Gastrocnemius medialis (tissue), 4 donors: ENCODE results near the gene CCDC134. TPM values are rescaled to one million over a fixed set of nuclear protein-coding genes. Genes with fewer than 3 reads are reported as not detected.

Source experiments
- ATAC-seq, 2 donors: fragments of 150-250 bp; one replicate each; pipeline ENCODE4 v1.9.1; 2016
- DNase-seq, 2 donors: peaks; one replicate each; pipeline ENCODE4 v3.0.0-alpha.2; 2019
- H3K27ac ChIP-seq, 4 donors: fragments of 200-600 bp; sonication (generic); 1 replicate in 1 of 4; 2 replicates in 3 of 4; pipeline ENCODE4 v1.5.1; 2016 to 2018; ENCODE audit warnings: mild to moderate bottlenecking in 2 of 4, moderate library complexity in 1 of 4
- H3K27me3 ChIP-seq, 3 donors: fragments of 200-600 bp; sonication (generic) in 2 of 3; 1 replicate in 1 of 3; 2 replicates in 2 of 3; pipeline versions ENCODE4 v1.5.1 to v1.6.0; 2016 to 2019; ENCODE audit warnings: mild to moderate bottlenecking in 1 of 3, moderate library complexity in 1 of 3
- H3K36me3 ChIP-seq, 2 donors: fragments of 200-600 bp; sonication (generic) in 1 of 2; one replicate each; pipeline ENCODE4 v1.5.1; 2017 to 2018
- H3K4me1 ChIP-seq, 2 donors: fragments of 200-600 bp; sonication (generic) in 1 of 2; one replicate each; pipeline ENCODE4 v1.5.1; 2016 to 2017; ENCODE audit warnings: mild to moderate bottlenecking in 2 of 2
- H3K4me3 ChIP-seq, 4 donors: fragments of 200-600 bp; sonication (generic) in 3 of 4; 1 replicate in 1 of 4; 2 replicates in 3 of 4; pipeline ENCODE4 v1.5.1; 2016 to 2019; ENCODE audit warnings: mild to moderate bottlenecking in 2 of 4
- H3K9me3 ChIP-seq, 3 donors: fragments of 200-600 bp; sonication (generic) in 2 of 3; 1 replicate in 1 of 3; 2 replicates in 2 of 3; pipeline ENCODE4 v1.5.1; 2016 to 2019
- POLR2A ChIP-seq, 2 donors: fragments of 450-650 bp; IDR thresholded peaks; one replicate each; pipeline ENCODE4 v1.6.1; 2017; ENCODE audit warnings: antibody characterized with exemption in 2 of 2, mild to moderate bottlenecking in 2 of 2, moderate library complexity in 2 of 2
- in situ Hi-C, 4 donors: fragments of 200-750 bp; cut with MboI; loops; one replicate each; pipeline versions ENCODE4 v1.15.0 to v1.8.0; 2017; ENCODE audit warnings: low sequenced_read_pairs in 4 of 4
- intact Hi-C: fragments of 100-400 bp; cut with DNase I; formaldehyde crosslinking; loops from one replicate; pipeline ENCODE4 v1.15.1; 2023; ENCODE audit warnings: low total_unique reads
- total RNA-seq, 4 donors: library from RNA; depleted of rRNA; stranded (reverse); fragments of >200 nt; gene quantifications; one replicate each; pipeline versions ENCODE4 v1.1.0 to v1.2.3, GENCODE V29; 2016
- TF ChIP-seq, protein P1 (sequence below), 5 experiments: fragments of 450-650 bp in 3 of 5; fragments of 200-600 bp in 2 of 5; sonication (generic) in 2 of 5; IDR thresholded peaks in 4 of 5; conservative IDR thresholded peaks in 1 of 5; 1 replicate in 4 of 5; 2 replicates in 1 of 5; pipeline ENCODE4 v1.5.1; 2016 to 2019; ENCODE audit warnings: antibody characterized with exemption in 5 of 5, mild to moderate bottlenecking in 3 of 5, moderate library complexity in 3 of 5

CCDC134 gene
- total RNA-seq, 4 donors from 2014 or later = 3.3 to 7.7 (median 6.0) TPM

DNA sequence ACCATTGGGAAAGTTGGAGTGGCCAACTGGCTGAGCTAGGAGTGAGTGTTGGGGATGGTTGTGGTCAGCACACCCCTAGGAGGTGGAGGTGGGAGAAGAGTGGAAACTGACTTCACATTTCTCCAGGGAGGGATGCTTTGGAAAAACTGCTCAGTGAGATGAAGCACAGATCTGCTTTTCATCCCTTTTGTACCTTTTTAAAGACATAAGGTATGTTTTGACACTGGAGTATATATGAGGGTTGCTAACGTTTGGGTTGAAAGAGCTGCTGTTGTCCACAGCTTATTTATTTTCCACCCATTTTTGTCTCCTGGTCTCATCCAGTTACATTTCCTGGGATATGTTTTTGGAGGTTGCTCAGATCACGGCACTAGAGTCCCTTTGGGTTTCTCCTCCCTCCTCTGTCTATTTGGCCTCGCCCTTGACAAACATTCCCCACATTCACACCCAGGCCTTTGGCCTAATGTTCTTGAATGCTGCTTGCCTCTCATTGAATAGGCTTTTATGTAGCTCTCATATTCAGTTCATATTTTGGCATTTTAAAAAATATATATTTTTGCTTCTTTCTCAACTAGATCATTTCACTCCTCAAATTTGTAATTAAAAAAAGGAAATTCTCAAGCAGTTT, 40.7 kb downstream of the CCDC134 start:
- no peaks in the 10 kb centered on the region for H3K36me3 ChIP-seq
- in situ Hi-C loops = no loop called here
- intact Hi-C loops = no loop called here
- ATAC-seq = no peak
- H3K27ac ChIP-seq = peak overlapping the region; percentile 1 to 37 (median 11)
- no peak for DNase-seq
- H3K9me3 ChIP-seq = no peaks in the 10 kb centered on the region
- TF ChIP-seq POLR2A (IDR thresholded peaks at IDR 0.05) = no peak
- TF ChIP-seq, protein P1, sequence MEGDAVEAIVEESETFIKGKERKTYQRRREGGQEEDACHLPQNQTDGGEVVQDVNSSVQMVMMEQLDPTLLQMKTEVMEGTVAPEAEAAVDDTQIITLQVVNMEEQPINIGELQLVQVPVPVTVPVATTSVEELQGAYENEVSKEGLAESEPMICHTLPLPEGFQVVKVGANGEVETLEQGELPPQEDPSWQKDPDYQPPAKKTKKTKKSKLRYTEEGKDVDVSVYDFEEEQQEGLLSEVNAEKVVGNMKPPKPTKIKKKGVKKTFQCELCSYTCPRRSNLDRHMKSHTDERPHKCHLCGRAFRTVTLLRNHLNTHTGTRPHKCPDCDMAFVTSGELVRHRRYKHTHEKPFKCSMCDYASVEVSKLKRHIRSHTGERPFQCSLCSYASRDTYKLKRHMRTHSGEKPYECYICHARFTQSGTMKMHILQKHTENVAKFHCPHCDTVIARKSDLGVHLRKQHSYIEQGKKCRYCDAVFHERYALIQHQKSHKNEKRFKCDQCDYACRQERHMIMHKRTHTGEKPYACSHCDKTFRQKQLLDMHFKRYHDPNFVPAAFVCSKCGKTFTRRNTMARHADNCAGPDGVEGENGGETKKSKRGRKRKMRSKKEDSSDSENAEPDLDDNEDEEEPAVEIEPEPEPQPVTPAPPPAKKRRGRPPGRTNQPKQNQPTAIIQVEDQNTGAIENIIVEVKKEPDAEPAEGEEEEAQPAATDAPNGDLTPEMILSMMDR (IDR thresholded peaks at IDR 0.05 in 4 of 5, conservative IDR thresholded peaks at IDR 0.05 in 1 of 5) = no peak
- no peak overlapping the region for H3K4me3 ChIP-seq
- peaks cover 18 to 46% of the 10 kb centered on the region in 2 donors for H3K4me1 ChIP-seq
- no peaks in the 10 kb centered on the region for H3K27me3 ChIP-seq

DNA sequence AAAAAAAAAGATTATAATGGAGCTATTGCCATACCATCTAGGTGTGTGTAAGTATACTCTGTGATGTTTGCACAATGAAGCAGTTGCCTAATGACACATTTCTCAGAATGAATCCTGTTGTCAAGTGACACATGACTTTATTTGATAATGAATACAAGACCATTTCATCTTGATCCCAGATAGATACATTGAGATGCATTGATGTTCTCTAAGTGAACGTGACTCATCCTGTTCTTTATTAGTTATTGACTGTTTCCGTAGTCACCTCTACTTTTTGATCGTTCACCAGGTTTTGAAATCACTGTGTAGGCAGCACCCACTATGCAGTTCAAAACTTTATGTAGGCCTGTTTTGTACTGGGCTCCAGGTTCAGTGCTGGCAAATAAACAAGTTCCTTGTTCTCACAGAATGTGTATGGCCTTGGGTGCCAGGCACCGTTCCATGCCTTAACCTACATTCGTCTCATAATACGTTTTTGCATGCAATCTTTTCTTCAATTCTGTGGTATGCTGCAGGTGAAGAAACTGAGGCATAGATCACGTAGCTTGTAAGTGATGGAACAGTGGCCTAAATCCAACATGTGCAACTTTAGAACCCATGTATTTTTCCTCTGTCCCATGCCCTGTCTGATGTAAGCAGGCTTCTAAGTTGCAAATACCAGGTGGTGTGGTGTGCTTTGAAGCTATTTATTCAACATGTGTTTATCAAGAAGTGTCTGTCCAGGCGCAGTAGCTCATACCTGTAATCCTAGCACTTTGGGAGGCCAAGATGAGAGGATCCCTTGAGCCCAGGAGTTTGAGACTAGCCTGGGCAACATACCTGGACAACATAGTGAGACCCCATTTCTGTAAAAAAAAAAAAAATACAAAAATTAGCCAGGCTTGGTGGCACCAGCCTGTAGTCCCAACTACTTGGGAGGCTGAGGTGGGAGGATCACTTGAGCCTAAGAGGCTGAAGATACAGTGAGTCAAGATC, 42.8 kb downstream of the CCDC134 start:
- no peak for TF ChIP-seq POLR2A (IDR thresholded peaks at IDR 0.05)
- TF ChIP-seq, protein P1 (IDR thresholded peaks at IDR 0.05 in 4 of 5, conservative IDR thresholded peaks at IDR 0.05 in 1 of 5) = no peak
- ATAC-seq (peak; percentile 42 to 65), DNase-seq (no peak)
- no peaks in the 10 kb centered on the region for H3K36me3 ChIP-seq
- H3K27ac ChIP-seq = peak overlapping the region; percentile 0 to 39 (median 28)
- in situ Hi-C loops (no loop called here), intact Hi-C loops (no loop called here)
- H3K27me3 ChIP-seq = no peaks in the 10 kb centered on the region
- peaks cover 28 to 52% of the 10 kb centered on the region in 2 donors for H3K4me1 ChIP-seq
- no peak overlapping the region for H3K4me3 ChIP-seq
- no peaks in the 10 kb centered on the region for H3K9me3 ChIP-seq

DNA sequence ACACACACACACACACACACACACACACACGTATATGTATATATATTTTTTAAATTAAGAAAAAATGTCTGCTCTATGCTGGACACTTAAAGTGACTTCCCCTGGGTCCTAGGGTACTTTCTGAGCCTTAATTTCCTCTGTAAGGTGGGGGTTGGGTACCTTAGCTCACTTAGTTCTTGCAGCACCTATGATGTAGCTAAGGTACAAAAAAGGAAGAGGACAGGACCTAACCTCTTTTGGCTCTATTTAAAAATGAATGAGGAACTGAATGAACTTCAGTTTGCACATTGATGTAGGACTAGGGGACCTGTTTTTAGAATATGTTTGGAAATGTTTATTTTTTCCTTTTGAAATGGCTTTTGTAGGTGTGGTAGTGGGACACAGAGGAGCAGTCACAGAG, 43.6 kb downstream of the CCDC134 start:
- peaks cover 28 to 47% of the 10 kb centered on the region in 2 donors for H3K4me1 ChIP-seq
- H3K36me3 ChIP-seq = no peaks in the 10 kb centered on the region
- ATAC-seq (no peak), DNase-seq (no peak)
- no peak overlapping the region for H3K27ac ChIP-seq
- in situ Hi-C loops (no loop called here), intact Hi-C loops (no loop called here)
- H3K9me3 ChIP-seq = no peaks in the 10 kb centered on the region
- TF ChIP-seq, protein P1 (IDR thresholded peaks at IDR 0.05 in 4 of 5, conservative IDR thresholded peaks at IDR 0.05 in 1 of 5) = no peak
- no peak for TF ChIP-seq POLR2A (IDR thresholded peaks at IDR 0.05)
- no peaks in the 10 kb centered on the region for H3K27me3 ChIP-seq
- no peak overlapping the region for H3K4me3 ChIP-seq

DNA sequence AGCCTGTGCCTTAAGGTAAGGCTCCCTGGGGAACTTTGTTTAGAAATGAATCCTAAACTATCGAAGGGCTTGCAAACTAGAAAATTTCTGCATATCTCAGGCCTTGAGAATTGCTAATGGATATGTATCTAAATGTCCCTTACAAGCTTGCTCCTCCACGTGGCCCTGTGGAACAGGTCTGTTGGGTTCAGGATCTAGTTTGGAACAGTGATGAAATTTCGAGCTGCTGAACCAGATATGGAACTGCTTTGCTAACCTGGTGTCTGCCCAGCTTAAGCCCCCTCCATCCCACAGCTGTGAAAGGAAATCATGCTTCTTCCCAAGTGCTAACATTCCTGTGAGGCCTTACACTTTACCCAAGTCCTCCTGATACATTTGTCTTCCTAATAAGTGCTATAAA, 44.0 kb downstream of the CCDC134 start:
- no peak overlapping the region for H3K27ac ChIP-seq
- intact Hi-C loops (no loop called here), in situ Hi-C loops (no loop called here)
- no peaks in the 10 kb centered on the region for H3K36me3 ChIP-seq
- no peak for TF ChIP-seq POLR2A (IDR thresholded peaks at IDR 0.05)
- TF ChIP-seq, protein P1 (IDR thresholded peaks at IDR 0.05 in 4 of 5, conservative IDR thresholded peaks at IDR 0.05 in 1 of 5) = no peak
- no peak for DNase-seq
- no peaks in the 10 kb centered on the region for H3K9me3 ChIP-seq
- no peak for ATAC-seq
- H3K4me3 ChIP-seq = no peak overlapping the region
- H3K27me3 ChIP-seq = no peaks in the 10 kb centered on the region
- peaks cover 26 to 47% of the 10 kb centered on the region in 2 donors for H3K4me1 ChIP-seq
